Heart left ventricle (tissue), 13 donors: ENCODE results near the gene RANGAP1.

Experiments
- CTCF ChIP-seq, 12 donors: fragments of 200-600 bp; sonication (generic) in 4 of 12; IDR thresholded peaks; one replicate each; pipeline versions ENCODE4 v1.5.0 to v1.8.0; 2018 to 2022; ENCODE audit warnings: antibody characterized with exemption in 12 of 12, mild to moderate bottlenecking in 5 of 12
- POLR2A ChIP-seq, 2 donors: fragments of 450-650 bp; IDR thresholded peaks; one replicate each; pipeline ENCODE4 v1.6.1; 2017; ENCODE audit warnings: antibody characterized with exemption in 2 of 2, mild to moderate bottlenecking in 2 of 2, moderate library complexity in 2 of 2
- donor health status: ischemic (EF 13 %, LVEDD 7.1; RV severe dilation, severe dysfunction).
- donor health status: DM: no; HTN: yes; CAD: no.
- donor health status: DM: no; HTN: no; CAD: no.
- donor health status: ischemic (EF 25% LVEDD 6.9; RV normal size, moderate dysfunction).
- donor health status: ischemic (EF 25% LVEDD 5.7; RV mildly dilated, moderate dysfunction).
- donor health status: ischemic (EF 35%, LVEDD 5.7; RV mildly dilated, moderate dysfunction).
- donor health status: nonischemic (EF 11% LVEDD 7.7; RV severe dilation, severe dysfunction).
- donor health status: DM: yes; HTN: yes; CAD: no.
- donor health status: PGD.
- donor health status: ischemic (EF 29% LVEDD 5.4; RV normal size, mild dysfunction).
- donor health status: nonischemic (EF 23%, LVEDD 6.1; RV moderate dilation, normal function).

GRCh38 chr22:41311487-41311886 is 25.5 kb upstream of the RANGAP1 start:
- TF ChIP-seq POLR2A (IDR thresholded peaks at IDR 0.05) (no peak), CTCF (IDR thresholded peaks at IDR 0.05) (no peak)
